Astrocyte (in vitro differentiated cells and primary cell): ENCODE data around the gene RPLP2. TPM values are rescaled to one million over a fixed set of nuclear protein-coding genes. Genes with fewer than 3 reads are reported as not detected.
A peak's percentile ranks its signal among the peaks of the same experiment; 100 is the strongest.

ENCODE experiments used
- DNase-seq: peaks from one replicate; pipeline ENCODE4 v3.0.0-alpha.2; 2010; ENCODE audit warnings: low read depth
- FAIRE-seq: peaks from 2 replicates; lab custom pipeline; 2011; peaks lifted over from hg19 to GRCh38; lab: Jason Lieb, UNC
- H2AFZ ChIP-seq: 2 replicates; pipeline ENCODE4 v1.6.0; 2012; ENCODE audit warnings: low read depth, low read length, inconsistent platforms
- H3K27ac ChIP-seq: 2 replicates; pipeline ENCODE4 v1.5.1; 2011; ENCODE audit warnings: low read depth, low read length, inconsistent platforms
- H3K27me3 ChIP-seq: 2 replicates; pipeline ENCODE4 v1.6.0; 2011; ENCODE audit warnings: low read length, inconsistent platforms; ENCODE audit not compliant: insufficient read depth
- H3K36me3 ChIP-seq: 2 replicates; pipeline ENCODE4 v1.5.1; 2011; ENCODE audit warnings: low read length, inconsistent platforms; ENCODE audit not compliant: insufficient read depth
- H3K4me1 ChIP-seq: 2 replicates; pipeline ENCODE4 v1.5.1; 2011; ENCODE audit warnings: low read length, inconsistent platforms; ENCODE audit not compliant: insufficient read depth
- H3K4me2 ChIP-seq: 2 replicates; pipeline ENCODE4 v1.6.0; 2012; ENCODE audit warnings: low read length, inconsistent platforms
- H3K4me3 ChIP-seq: 2 replicates; pipeline ENCODE4 v1.5.1; 2011; ENCODE audit warnings: low read depth, mild to moderate bottlenecking, low read length, inconsistent platforms; ENCODE audit not compliant: insufficient read depth
- H3K79me2 ChIP-seq: 2 replicates; pipeline ENCODE4 v1.6.0; 2012; ENCODE audit warnings: mild to moderate bottlenecking, low read length, inconsistent platforms; ENCODE audit not compliant: insufficient read depth
- H3K9ac ChIP-seq: 2 replicates; pipeline ENCODE4 v1.6.0; 2012; ENCODE audit warnings: mild to moderate bottlenecking, low read length, inconsistent platforms
- H3K9me3 ChIP-seq: 2 replicates; pipeline ENCODE4 v1.5.1; 2012; ENCODE audit warnings: low read depth, mild to moderate bottlenecking, low read length, inconsistent platforms; ENCODE audit not compliant: insufficient read depth
- H4K20me1 ChIP-seq: 2 replicates; pipeline ENCODE4 v1.6.0; 2012; ENCODE audit warnings: low read length, inconsistent platforms; ENCODE audit not compliant: insufficient read depth
- H3K27ac Mint-ChIP-seq: one replicate; pipeline ENCODE4 v1.8.0; 2021; ENCODE audit warnings: mild to moderate bottlenecking, mixed read lengths; ENCODE audit not compliant: unreplicated experiment
- H3K27me3 Mint-ChIP-seq: one replicate; pipeline ENCODE4 v1.8.0; 2021; ENCODE audit warnings: low read depth, mixed read lengths; ENCODE audit not compliant: unreplicated experiment
- H3K36me3 Mint-ChIP-seq: one replicate; pipeline ENCODE4 v1.8.0; 2021; ENCODE audit warnings: low read depth, mixed read lengths; ENCODE audit not compliant: unreplicated experiment
- H3K4me1 Mint-ChIP-seq: one replicate; pipeline ENCODE4 v1.8.0; 2021; ENCODE audit warnings: low read depth, mixed read lengths; ENCODE audit not compliant: unreplicated experiment
- H3K4me3 Mint-ChIP-seq: one replicate; pipeline ENCODE4 v1.8.0; 2021; ENCODE audit warnings: mild to moderate bottlenecking, moderate library complexity, mixed read lengths; ENCODE audit not compliant: unreplicated experiment
- H3K9me3 Mint-ChIP-seq: one replicate; pipeline ENCODE4 v1.8.0; 2021; ENCODE audit warnings: mild to moderate bottlenecking, mixed read lengths; ENCODE audit not compliant: unreplicated experiment
- EZH2 ChIP-seq: IDR thresholded peaks from 2 replicates; pipeline ENCODE4 v1.6.1; 2012; ENCODE audit warnings: mild to moderate bottlenecking, low read length, inconsistent platforms; ENCODE audit not compliant: insufficient read depth
- total RNA-seq: library from RNA; stranded (reverse); gene quantifications from 2 replicates; pipeline ENCODE4 v1.2.1, GENCODE V29; 2021
- TF ChIP-seq, protein P1 (sequence below): IDR thresholded peaks from 2 replicates; pipeline ENCODE4 v1.5.1; 2011; ENCODE audit warnings: low read depth, mild to moderate bottlenecking, inconsistent platforms, low read length, moderate library complexity; ENCODE audit not compliant: insufficient read depth

Gene RPLP2
- total RNA-seq, 1 donor from 2014 or later: 1,666 TPM

DNA sequence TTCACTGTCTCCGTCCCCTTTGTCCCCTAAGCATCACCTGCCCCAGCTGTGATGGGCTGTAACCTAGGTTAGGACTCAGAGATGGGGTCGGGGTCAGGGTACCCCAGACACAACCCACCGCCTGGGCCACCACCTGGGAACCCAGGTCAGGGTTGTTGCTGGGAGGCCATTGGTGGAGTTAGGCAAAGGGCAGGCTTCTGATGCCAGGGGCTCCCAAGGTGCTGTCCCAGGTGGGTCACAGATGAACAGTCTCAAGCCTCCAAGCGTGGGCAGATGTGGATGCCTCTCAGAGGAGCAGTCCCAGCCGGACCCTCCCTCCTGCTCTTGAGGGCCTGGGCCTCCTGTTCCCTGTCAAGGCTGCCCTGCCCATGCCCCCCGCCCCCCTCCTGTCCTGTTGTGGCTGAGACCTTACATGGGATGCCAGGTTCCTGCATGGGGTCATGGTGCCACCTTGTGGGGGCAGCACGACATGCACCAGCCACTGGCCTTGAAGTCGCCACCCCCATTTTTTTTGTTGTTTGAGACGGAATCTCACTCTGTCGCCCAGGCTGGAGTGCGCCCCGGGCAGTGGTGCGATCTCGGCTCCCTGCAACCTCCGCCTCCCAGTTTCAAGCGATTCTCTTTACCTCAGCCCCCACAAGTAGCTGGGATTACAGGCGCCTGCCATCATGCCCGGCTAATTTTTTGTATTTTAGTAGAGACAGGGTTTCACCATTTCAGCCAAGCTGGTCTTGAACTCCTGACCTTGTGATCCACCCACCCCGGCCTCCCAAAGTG, 44.6 kb upstream of the RPLP2 start:
- H3K36me3 Mint-ChIP-seq: peaks cover 6% of the 10 kb centered on the region
- no peak overlapping the region for H3K4me3 Mint-ChIP-seq
- H3K27ac ChIP-seq: no peak overlapping the region
- TF ChIP-seq, protein P1, sequence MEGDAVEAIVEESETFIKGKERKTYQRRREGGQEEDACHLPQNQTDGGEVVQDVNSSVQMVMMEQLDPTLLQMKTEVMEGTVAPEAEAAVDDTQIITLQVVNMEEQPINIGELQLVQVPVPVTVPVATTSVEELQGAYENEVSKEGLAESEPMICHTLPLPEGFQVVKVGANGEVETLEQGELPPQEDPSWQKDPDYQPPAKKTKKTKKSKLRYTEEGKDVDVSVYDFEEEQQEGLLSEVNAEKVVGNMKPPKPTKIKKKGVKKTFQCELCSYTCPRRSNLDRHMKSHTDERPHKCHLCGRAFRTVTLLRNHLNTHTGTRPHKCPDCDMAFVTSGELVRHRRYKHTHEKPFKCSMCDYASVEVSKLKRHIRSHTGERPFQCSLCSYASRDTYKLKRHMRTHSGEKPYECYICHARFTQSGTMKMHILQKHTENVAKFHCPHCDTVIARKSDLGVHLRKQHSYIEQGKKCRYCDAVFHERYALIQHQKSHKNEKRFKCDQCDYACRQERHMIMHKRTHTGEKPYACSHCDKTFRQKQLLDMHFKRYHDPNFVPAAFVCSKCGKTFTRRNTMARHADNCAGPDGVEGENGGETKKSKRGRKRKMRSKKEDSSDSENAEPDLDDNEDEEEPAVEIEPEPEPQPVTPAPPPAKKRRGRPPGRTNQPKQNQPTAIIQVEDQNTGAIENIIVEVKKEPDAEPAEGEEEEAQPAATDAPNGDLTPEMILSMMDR: peak; percentile 17
- TF ChIP-seq EZH2: no peak
- H3K27me3 Mint-ChIP-seq: no peaks in the 10 kb centered on the region
- peaks cover 17% of the 10 kb centered on the region for H3K36me3 ChIP-seq
- H3K4me1 ChIP-seq: peaks cover 7% of the 10 kb centered on the region
- H3K9me3 Mint-ChIP-seq: no peaks in the 10 kb centered on the region
- no peak overlapping the region for H3K9ac ChIP-seq
- H3K27ac Mint-ChIP-seq: peak overlapping the region; percentile 41
- no peak for FAIRE-seq
- peaks cover 61% of the 10 kb centered on the region for H4K20me1 ChIP-seq
- peaks cover 2% of the 10 kb centered on the region for H3K79me2 ChIP-seq
- H3K27me3 ChIP-seq: no peaks in the 10 kb centered on the region
- H3K9me3 ChIP-seq: no peaks in the 10 kb centered on the region
- H3K4me1 Mint-ChIP-seq: peaks cover 9% of the 10 kb centered on the region
- DNase-seq: no peak
- H2AFZ ChIP-seq: no peak overlapping the region
- H3K4me2 ChIP-seq: no peak overlapping the region
- H3K4me3 ChIP-seq: no peak overlapping the region

DNA sequence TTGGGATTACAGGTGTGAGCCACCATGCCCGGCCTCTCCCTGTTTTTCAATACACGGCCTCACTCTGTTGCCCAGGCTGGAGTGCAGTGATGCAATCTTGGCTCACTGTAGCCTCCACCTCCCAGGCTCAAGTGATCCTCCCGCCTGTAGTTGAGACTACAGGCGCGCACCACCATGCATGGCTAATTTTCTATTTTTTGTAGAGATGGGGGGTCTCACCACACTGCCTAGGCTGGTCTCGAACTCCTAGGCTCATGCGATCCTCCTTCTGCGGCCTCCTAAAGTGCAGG, 44.0 kb upstream of the RPLP2 start:
- H3K27me3 ChIP-seq: no peaks in the 10 kb centered on the region
- TF ChIP-seq, protein P1: no peak
- TF ChIP-seq EZH2: no peak
- Mint-ChIP-seq H3K4me1 (peaks cover 8% of the 10 kb centered on the region), H3K4me3 (no peak overlapping the region), H3K36me3 (peaks cover 4% of the 10 kb centered on the region), H3K9me3 (no peaks in the 10 kb centered on the region), H3K27ac (peak overlapping the region; percentile 41), H3K27me3 (no peaks in the 10 kb centered on the region)
- peaks cover 7% of the 10 kb centered on the region for H3K4me1 ChIP-seq
- peaks cover 66% of the 10 kb centered on the region for H4K20me1 ChIP-seq
- H3K4me3 ChIP-seq: no peak overlapping the region
- no peak overlapping the region for H2AFZ ChIP-seq
- no peak overlapping the region for H3K27ac ChIP-seq
- no peak overlapping the region for H3K9ac ChIP-seq
- H3K79me2 ChIP-seq: peaks cover 8% of the 10 kb centered on the region
- no peaks in the 10 kb centered on the region for H3K9me3 ChIP-seq
- H3K4me2 ChIP-seq: no peak overlapping the region
- FAIRE-seq (no peak), DNase-seq (no peak)
- peaks cover 14% of the 10 kb centered on the region for H3K36me3 ChIP-seq
